AG04449 (cell line): ENCODE results near the gene SHROOM1.

Experiments
- CTCF ChIA-PET: fragments of 350-600 bp; formaldehyde crosslinking; extraction: SDS; loops from one replicate; lab custom pipeline; 2021; ENCODE audit warnings: antibody characterized with exemption; lab: Yijun Ruan, JAX
- POLR2A ChIA-PET: fragments of 400-600, 350-600 bp; formaldehyde crosslinking; extraction: SDS; loops from one replicate; lab custom pipeline; 2020; ENCODE audit warnings: antibody characterized with exemption, inconsistent platforms; lab: Yijun Ruan, JAX
- DNase-seq: peaks from one replicate; pipeline ENCODE4 v3.0.0-alpha.2; 2010; ENCODE audit warnings: low read depth, low spot score
- H3K4me3 ChIP-seq: 2 replicates; pipeline ENCODE4 v1.5.1; 2011; ENCODE audit warnings: low read depth, mild to moderate bottlenecking, control low read depth, low read length
- TF ChIP-seq, protein P1 (sequence below): IDR thresholded peaks from one replicate; pipeline ENCODE4 v1.5.1; 2011; ENCODE audit warnings: mild to moderate bottlenecking, moderate library complexity, low read length, control low read depth, inconsistent platforms; ENCODE audit not compliant: insufficient read depth; ENCODE audit errors: missing control alignments

SHROOM1 gene

GRCh38 chr5:132815454-132815853 is 15.0 kb downstream of the SHROOM1 start:
- no peak overlapping the region for H3K4me3 ChIP-seq
- DNase-seq, result no peak
- CTCF ChIA-PET, result interaction anchor here (1.5 to 14.0 kb wide), 5 partner anchors 14 to 429 kb away, joined by 5 to 317 read pairs (median 7); partner anchors contain the start of genes CCNI2 and SHROOM1
- POLR2A ChIA-PET, result no interaction called here
- TF ChIP-seq, protein P1, sequence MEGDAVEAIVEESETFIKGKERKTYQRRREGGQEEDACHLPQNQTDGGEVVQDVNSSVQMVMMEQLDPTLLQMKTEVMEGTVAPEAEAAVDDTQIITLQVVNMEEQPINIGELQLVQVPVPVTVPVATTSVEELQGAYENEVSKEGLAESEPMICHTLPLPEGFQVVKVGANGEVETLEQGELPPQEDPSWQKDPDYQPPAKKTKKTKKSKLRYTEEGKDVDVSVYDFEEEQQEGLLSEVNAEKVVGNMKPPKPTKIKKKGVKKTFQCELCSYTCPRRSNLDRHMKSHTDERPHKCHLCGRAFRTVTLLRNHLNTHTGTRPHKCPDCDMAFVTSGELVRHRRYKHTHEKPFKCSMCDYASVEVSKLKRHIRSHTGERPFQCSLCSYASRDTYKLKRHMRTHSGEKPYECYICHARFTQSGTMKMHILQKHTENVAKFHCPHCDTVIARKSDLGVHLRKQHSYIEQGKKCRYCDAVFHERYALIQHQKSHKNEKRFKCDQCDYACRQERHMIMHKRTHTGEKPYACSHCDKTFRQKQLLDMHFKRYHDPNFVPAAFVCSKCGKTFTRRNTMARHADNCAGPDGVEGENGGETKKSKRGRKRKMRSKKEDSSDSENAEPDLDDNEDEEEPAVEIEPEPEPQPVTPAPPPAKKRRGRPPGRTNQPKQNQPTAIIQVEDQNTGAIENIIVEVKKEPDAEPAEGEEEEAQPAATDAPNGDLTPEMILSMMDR, result no peak

GRCh38 chr5:132814503-132815294 is 15.7 kb downstream of the SHROOM1 start:
- TF ChIP-seq, protein P1, result no peak
- ChIA-PET POLR2A (no interaction called here), CTCF (interaction anchor here (1.4 to 14.0 kb wide), 7 partner anchors 14 to 428 kb away, joined by 4 to 317 read pairs (median 5); partner anchors contain the start of genes CCNI2 and SHROOM1)

GRCh38 chr5:132813599-132814502 is 16.6 kb downstream of the SHROOM1 start:
- CTCF ChIA-PET, result interaction anchor here (1.1 to 14.0 kb wide), 7 partner anchors 16 to 427 kb away, joined by 4 to 317 read pairs (median 5); partner anchors contain the start of genes CCNI2 and SHROOM1
- POLR2A ChIA-PET, result no interaction called here
- no peak for DNase-seq
- peak overlapping the region; percentile 20 for H3K4me3 ChIP-seq
- TF ChIP-seq, protein P1, result no peak

More at GRCh38 chr5:132814503-132815294, 15.7 kb downstream of the SHROOM1 start:
- DNase-seq, result no peak
- no peak overlapping the region for H3K4me3 ChIP-seq

GRCh38 chr5:132812781-132813598 is 17.5 kb downstream of the SHROOM1 start, which contains the start of gene SOWAHA:
Gene SOWAHA (plus strand): TSS chr5:132813302. CDS start chr5:132813622, 320 bp downstream.
- CTCF ChIA-PET, result interaction anchor here (1.1 to 14.0 kb wide), 6 partner anchors 17 to 307 kb away, joined by 4 to 317 read pairs (median 6); partner anchors contain the start of genes CCNI2 and SHROOM1
- TF ChIP-seq, protein P1, result no peak
- H3K4me3 ChIP-seq, result peak within 1 kb of the TSS; percentile 33
- DNase-seq, result no peak
- POLR2A ChIA-PET, result interaction anchor here (0.6 kb wide), 1 partner anchor 12 kb away, joined by 4 read pairs; no protein-coding TSS in a partner anchor

GRCh38 chr5:132812123-132812765 is 18.2 kb downstream of the SHROOM1 start:
- no peak overlapping the region for H3K4me3 ChIP-seq
- POLR2A ChIA-PET, result interaction anchor here (0.6 kb wide), 1 partner anchor 11 kb away, joined by 4 read pairs; no protein-coding TSS in a partner anchor

More at GRCh38 chr5:132812123-132812765, 18.2 kb downstream of the SHROOM1 start:
- no peak for DNase-seq
- TF ChIP-seq, protein P1, result no peak
- CTCF ChIA-PET, result interaction anchor here (2.7 to 5.8 kb wide), 2 partner anchors 7 to 29 kb away, joined by 8 to 74 read pairs; no protein-coding TSS in a partner anchor
